ENCODE measurements around the gene TRAFD1.

DNA sequence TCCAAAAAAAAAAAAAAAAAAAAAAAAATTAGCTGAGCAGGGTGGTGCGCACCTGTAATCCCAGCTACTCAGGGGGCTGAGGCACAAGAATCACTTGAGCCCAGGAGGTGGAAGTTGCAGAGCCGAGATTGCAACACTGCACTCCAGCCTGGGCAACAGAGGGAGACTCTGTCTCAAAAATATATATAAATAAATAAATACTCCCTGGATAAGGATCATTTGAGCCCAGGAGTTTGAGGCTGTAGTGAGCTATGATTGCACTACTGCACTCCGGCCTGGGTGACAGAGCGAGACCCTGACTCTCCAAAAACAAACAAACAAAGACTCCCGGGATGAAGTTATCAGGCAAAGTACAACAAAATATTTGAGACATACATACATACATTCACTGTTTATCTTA is 13.4 kb upstream of the TRAFD1 start:
- TF ChIP-seq, protein P1, sequence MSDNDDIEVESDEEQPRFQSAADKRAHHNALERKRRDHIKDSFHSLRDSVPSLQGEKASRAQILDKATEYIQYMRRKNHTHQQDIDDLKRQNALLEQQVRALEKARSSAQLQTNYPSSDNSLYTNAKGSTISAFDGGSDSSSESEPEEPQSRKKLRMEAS (IDR thresholded peaks at IDR 0.05; ENCODE audit: insufficient read depth, insufficient read length): no peak
- TF ChIP-seq POLR2A (IDR thresholded peaks at IDR 0.05; ENCODE audit: low read depth, low read length): no peak
- TF ChIP-seq, protein P2, sequence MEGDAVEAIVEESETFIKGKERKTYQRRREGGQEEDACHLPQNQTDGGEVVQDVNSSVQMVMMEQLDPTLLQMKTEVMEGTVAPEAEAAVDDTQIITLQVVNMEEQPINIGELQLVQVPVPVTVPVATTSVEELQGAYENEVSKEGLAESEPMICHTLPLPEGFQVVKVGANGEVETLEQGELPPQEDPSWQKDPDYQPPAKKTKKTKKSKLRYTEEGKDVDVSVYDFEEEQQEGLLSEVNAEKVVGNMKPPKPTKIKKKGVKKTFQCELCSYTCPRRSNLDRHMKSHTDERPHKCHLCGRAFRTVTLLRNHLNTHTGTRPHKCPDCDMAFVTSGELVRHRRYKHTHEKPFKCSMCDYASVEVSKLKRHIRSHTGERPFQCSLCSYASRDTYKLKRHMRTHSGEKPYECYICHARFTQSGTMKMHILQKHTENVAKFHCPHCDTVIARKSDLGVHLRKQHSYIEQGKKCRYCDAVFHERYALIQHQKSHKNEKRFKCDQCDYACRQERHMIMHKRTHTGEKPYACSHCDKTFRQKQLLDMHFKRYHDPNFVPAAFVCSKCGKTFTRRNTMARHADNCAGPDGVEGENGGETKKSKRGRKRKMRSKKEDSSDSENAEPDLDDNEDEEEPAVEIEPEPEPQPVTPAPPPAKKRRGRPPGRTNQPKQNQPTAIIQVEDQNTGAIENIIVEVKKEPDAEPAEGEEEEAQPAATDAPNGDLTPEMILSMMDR (IDR thresholded peaks at IDR 0.05; ENCODE audit: extremely low read depth in 1 of 2, insufficient read depth in 1 of 2, low read depth in 1 of 2, low read length in 2 of 2): no peak
- no peak for TF ChIP-seq EZH2 (IDR thresholded peaks at IDR 0.05; ENCODE audit: borderline replicate concordance, low read depth, low read length, severe bottlenecking)
